Fibroblast of lung (primary cell): ENCODE data around the gene GRK6. TPM values are rescaled to one million over a fixed set of nuclear protein-coding genes. Genes with fewer than 3 reads are reported as not detected.

Source experiments
- DNase-seq, 2 donors: peaks; one replicate each; pipeline versions ENCODE4 v3.0.0 to v3.0.0-alpha.2; 2010; ENCODE audit warnings: low read depth in 2 of 2
- H2AFZ ChIP-seq: 2 replicates; pipeline ENCODE4 v1.5.1; 2012; ENCODE audit warnings: low read length, control low read depth, inconsistent platforms
- H3K27ac ChIP-seq: 2 replicates; pipeline ENCODE4 v1.5.1; 2011; ENCODE audit warnings: low read length, control low read depth; ENCODE audit not compliant: insufficient read depth
- H3K27me3 ChIP-seq: 2 replicates; pipeline ENCODE4 v1.5.1; 2011; ENCODE audit warnings: mild to moderate bottlenecking, low read length; ENCODE audit not compliant: control insufficient read depth, insufficient read depth
- H3K36me3 ChIP-seq: 2 replicates; pipeline ENCODE4 v1.5.1; 2011; ENCODE audit warnings: low read length; ENCODE audit not compliant: control insufficient read depth, insufficient read depth
- H3K4me1 ChIP-seq: 2 replicates; pipeline ENCODE4 v1.5.1; 2011; ENCODE audit warnings: low read length; ENCODE audit not compliant: control insufficient read depth, insufficient read depth; ENCODE audit errors: extremely low read depth
- H3K4me2 ChIP-seq: 2 replicates; pipeline ENCODE4 v1.5.1; 2011; ENCODE audit warnings: low read length, control low read depth; ENCODE audit not compliant: insufficient read depth; ENCODE audit errors: extremely low read depth
- H3K4me3 ChIP-seq, 4 experiments: fragments of 200-600 bp in 1 of 4; sonication (generic) in 1 of 4; replicated peaks in 1 of 4; 2 replicates each; pipeline ENCODE4 v1.5.1; 2011 to 2016; ENCODE audit warnings: low read length in 4 of 4, low read depth in 3 of 4, mild to moderate bottlenecking in 3 of 4, control low read depth in 2 of 4, inconsistent platforms in 1 of 4, mixed read lengths in 1 of 4; ENCODE audit not compliant: insufficient read depth in 1 of 4; ENCODE audit errors: control extremely low read depth in 1 of 4
- H3K79me2 ChIP-seq: 2 replicates; pipeline ENCODE4 v1.5.1; 2012; ENCODE audit warnings: mild to moderate bottlenecking, low read length, inconsistent platforms; ENCODE audit not compliant: control insufficient read depth, insufficient read depth
- H3K9ac ChIP-seq: 2 replicates; pipeline ENCODE4 v1.5.1; 2011; ENCODE audit warnings: mild to moderate bottlenecking, low read length, control low read depth; ENCODE audit not compliant: insufficient read depth
- H3K9me3 ChIP-seq: 2 replicates; pipeline ENCODE4 v1.5.1; 2012; ENCODE audit warnings: low read depth, low read length; ENCODE audit not compliant: control insufficient read depth, insufficient read depth
- H4K20me1 ChIP-seq: 2 replicates; pipeline ENCODE4 v1.5.1; 2011; ENCODE audit warnings: low read length; ENCODE audit not compliant: control insufficient read depth, insufficient read depth; ENCODE audit errors: extremely low read depth
- EZH2 ChIP-seq: IDR thresholded peaks from 2 replicates; pipeline ENCODE4 v1.5.1; 2012; ENCODE audit warnings: low read length, control low read depth, mild to moderate bottlenecking; ENCODE audit errors: missing control alignments
- polyA plus RNA-seq, 2 donors: library from polyadenylated mRNA; depleted of rRNA in 1 of 2; stranded (reverse) in 1 of 2; unstranded in 1 of 2; fragments of >200 nt; gene quantifications; 2 replicates each; pipeline ENCODE4 v1.2.1, GENCODE V29; 2011 to 2012; ENCODE audit warnings: missing spikeins in 1 of 2
- total RNA-seq: library from RNA; depleted of rRNA; stranded (reverse); fragments of >200 nt; gene quantifications from 2 replicates; pipeline ENCODE4 v1.2.1, GENCODE V29; 2014
- TF ChIP-seq, protein P1 (sequence below), 2 donors: IDR thresholded peaks in 1 of 2; conservative IDR thresholded peaks in 1 of 2; 1 replicate in 1 of 2; 2 replicates in 1 of 2; pipeline ENCODE4 v1.5.1; 2011 to 2012; ENCODE audit warnings: low read length in 2 of 2, control low read depth in 1 of 2, inconsistent platforms in 1 of 2, low read depth in 1 of 2, mild to moderate bottlenecking in 1 of 2

The GRK6 gene
- total and polyA plus RNA-seq, 2 donors (not counting 1 experiment from before 2014, with no cell fraction given), result 15.0 to 15.8 TPM

DNA sequence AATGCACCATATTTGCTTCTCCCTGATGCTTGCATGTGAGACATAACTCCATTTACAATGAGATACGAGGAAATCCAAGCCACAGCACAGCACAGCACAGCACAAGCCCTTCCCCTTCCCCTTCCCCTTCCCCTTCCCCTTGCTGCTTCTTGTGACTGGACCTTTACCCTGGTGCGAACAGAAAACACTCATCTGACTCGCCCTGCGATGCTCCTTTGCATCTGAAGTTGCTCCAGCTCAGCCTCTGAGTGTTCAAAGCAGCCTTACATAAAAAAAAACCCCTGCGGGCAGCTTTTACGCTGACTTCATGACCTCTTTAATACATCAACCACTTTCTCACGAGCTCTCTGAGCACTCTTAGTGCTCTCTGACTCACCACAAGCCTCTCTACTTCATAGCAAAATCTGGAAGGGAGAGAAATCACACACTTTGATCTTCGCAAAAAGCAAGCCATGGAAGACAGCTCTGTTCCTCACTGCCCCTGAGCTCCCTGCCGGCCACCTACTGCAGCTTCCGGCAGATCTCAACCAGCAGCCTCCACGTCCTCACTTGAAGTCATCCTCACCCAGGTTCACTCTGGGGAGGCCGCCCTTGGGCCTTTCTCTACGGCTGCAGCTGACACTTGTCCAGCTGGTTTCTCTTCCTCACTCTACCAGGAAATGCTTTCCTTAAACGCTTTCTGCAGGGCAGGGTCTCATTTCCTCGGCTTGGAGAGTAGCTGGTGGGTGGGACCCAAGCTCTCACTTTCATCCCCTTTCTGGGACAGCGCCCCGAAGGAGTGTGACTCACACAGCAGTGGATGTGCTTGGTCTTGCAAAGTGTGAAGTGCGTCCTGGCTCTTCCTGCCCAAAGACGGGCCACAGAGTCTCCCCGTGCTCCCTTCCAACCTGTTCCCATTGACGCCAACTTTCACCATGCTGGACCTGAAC lies 37.0 kb upstream of the GRK6 start:
- Histone ChIP-seq H3K27ac (peak overlapping the region; percentile 71), H3K4me2 (peak overlapping the region; percentile 77), H3K4me1 (peaks cover 17% of the 10 kb centered on the region), H4K20me1 (no peaks in the 10 kb centered on the region), H3K36me3 (no peaks in the 10 kb centered on the region), H3K9me3 (no peaks in the 10 kb centered on the region), H2AFZ (no peak overlapping the region), H3K4me3 (no peak overlapping the region), H3K9ac (peak overlapping the region; percentile 40), H3K27me3 (peaks cover 2% of the 10 kb centered on the region), H3K79me2 (no peaks in the 10 kb centered on the region)
- TF ChIP-seq EZH2, result no peak
- TF ChIP-seq, protein P1, sequence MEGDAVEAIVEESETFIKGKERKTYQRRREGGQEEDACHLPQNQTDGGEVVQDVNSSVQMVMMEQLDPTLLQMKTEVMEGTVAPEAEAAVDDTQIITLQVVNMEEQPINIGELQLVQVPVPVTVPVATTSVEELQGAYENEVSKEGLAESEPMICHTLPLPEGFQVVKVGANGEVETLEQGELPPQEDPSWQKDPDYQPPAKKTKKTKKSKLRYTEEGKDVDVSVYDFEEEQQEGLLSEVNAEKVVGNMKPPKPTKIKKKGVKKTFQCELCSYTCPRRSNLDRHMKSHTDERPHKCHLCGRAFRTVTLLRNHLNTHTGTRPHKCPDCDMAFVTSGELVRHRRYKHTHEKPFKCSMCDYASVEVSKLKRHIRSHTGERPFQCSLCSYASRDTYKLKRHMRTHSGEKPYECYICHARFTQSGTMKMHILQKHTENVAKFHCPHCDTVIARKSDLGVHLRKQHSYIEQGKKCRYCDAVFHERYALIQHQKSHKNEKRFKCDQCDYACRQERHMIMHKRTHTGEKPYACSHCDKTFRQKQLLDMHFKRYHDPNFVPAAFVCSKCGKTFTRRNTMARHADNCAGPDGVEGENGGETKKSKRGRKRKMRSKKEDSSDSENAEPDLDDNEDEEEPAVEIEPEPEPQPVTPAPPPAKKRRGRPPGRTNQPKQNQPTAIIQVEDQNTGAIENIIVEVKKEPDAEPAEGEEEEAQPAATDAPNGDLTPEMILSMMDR (conservative IDR thresholded peaks at IDR 0.05 in 1 of 2, IDR thresholded peaks at IDR 0.05 in 1 of 2; ENCODE audit: low read depth in 1 of 2, low read length in 2 of 2), result no peak
- DNase-seq, result peak; percentile 93 to 95

DNA sequence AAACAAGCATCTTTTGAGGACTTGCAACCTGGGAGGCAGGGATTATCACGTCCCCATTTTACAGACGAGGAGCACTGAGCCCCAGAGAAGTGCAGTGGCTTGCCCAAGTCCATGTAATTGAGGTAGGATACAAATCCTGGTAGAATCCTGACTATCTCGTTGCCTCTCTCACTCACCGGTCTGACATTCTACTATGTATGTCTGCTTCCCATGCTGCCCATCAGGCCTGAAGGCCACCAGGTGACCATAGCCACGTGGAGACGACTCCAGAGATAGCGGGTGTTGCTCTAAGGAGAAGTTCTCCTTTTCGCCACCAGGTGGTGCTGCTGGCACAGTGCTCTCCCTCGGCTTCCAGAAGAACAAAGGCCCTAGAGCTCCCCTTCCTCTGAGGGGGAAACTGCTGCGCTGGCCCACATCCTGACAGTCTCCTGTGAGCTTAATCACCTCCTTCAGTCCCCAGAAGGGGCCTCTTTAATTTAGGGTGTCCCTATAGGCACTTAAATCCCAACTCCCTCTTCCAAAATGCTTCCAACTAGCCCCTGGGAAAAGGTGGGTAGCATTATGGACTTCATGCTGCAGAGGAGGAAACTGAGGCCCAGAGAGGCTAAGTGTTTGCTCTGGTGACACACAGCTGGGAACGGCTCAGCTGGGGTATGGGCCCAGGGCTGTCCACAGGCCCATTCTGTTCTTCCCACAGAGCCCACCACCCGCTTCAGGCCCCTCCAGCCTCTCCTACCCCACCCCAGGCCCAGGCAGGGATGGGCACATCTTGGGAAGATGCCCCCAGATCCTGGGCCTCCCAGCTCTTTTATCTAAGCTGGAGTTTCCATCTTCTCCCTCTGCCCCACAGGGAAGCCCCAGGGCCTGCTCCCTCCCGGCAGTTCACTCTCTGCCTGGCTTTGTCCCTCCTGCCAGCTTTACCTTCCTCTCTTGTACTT lies 35.8 kb upstream of the GRK6 start:
- Histone ChIP-seq H3K79me2 (no peaks in the 10 kb centered on the region), H3K4me1 (peaks cover 17% of the 10 kb centered on the region), H3K9ac (peak overlapping the region; percentile 40), H3K4me3 (no peak overlapping the region), H3K36me3 (no peaks in the 10 kb centered on the region), H4K20me1 (no peaks in the 10 kb centered on the region), H2AFZ (no peak overlapping the region), H3K27me3 (peaks cover 2% of the 10 kb centered on the region), H3K27ac (peak overlapping the region; percentile 71), H3K9me3 (no peaks in the 10 kb centered on the region), H3K4me2 (peak overlapping the region; percentile 54)
- peak; percentile 71 to 82 for DNase-seq
- TF ChIP-seq, protein P1 (conservative IDR thresholded peaks at IDR 0.05 in 1 of 2, IDR thresholded peaks at IDR 0.05 in 1 of 2; ENCODE audit: low read depth in 1 of 2, low read length in 2 of 2), result peak; percentile 87 to 94
- TF ChIP-seq EZH2, result no peak

DNA sequence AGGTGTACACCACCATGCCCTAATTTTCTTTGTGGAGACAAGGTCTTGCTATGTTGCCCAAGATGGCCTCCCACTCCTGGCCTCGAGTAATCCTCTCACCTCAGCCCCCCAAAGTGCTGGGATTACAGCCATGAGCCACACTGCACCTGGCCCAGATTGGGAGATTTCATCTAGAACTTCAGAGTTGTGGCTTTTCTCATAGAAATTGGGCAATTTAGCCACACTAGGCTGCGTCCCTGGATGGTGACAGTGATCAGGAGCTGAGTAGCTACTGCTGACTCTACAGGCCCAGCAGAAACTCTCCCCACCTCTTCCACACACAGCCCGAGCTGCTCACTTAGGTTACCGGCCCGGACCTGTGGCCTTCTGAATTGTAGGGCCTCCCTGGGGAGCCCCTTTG lies 33.7 kb upstream of the GRK6 start:
- peaks cover 17% of the 10 kb centered on the region for H3K4me1 ChIP-seq
- TF ChIP-seq, protein P1 (conservative IDR thresholded peaks at IDR 0.05 in 1 of 2, IDR thresholded peaks at IDR 0.05 in 1 of 2; ENCODE audit: low read depth in 1 of 2, low read length in 2 of 2), result no peak
- TF ChIP-seq EZH2, result no peak
- no peaks in the 10 kb centered on the region for H3K36me3 ChIP-seq

More for the DNA sequence above, 33.7 kb upstream of the GRK6 start:
- no peaks in the 10 kb centered on the region for H4K20me1 ChIP-seq
- no peak overlapping the region for H2AFZ ChIP-seq
- peaks cover 9% of the 10 kb centered on the region for H3K27me3 ChIP-seq
- no peak overlapping the region for H3K4me3 ChIP-seq
- no peak overlapping the region for H3K4me2 ChIP-seq
- no peaks in the 10 kb centered on the region for H3K9me3 ChIP-seq
- no peak overlapping the region for H3K27ac ChIP-seq
- H3K79me2 ChIP-seq, result no peaks in the 10 kb centered on the region
- DNase-seq, result no peak
- H3K9ac ChIP-seq, result no peak overlapping the region
